Eye (tissue), 1 donor: ENCODE data around the gene RTCB.

Experiments
- DNase-seq: peaks from one replicate; pipeline ENCODE4 v3.0.0-alpha.2; 2015

The RTCB gene

DNA sequence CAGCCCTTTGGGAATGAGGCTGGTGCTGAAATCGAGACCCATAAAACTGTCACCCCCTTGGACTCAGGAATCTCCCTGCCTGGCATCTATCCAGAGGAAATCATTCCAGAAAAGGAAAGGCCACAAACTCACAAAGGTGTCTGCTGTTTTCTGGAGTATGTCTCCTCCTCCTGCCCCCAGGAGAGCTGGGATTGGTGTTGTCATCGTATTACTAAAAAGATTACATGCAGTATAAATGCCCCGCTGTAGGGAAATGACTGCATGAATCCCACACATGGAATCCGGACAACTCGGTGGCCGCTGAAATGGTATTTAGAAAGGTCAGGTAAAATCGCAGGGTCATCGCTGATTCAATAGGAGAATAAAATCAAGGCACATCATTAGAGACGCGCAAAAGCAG is 73.3 kb downstream of the RTCB start:
- no peak for DNase-seq
